Naive thymus-derived CD4-positive, alpha-beta T cell (primary cell): ENCODE measurements around the gene PACC1. TPM values are rescaled to one million over a fixed set of nuclear protein-coding genes. Genes with fewer than 3 reads are reported as not detected.
"Not testable (repeated sequence)": the region's sequence is repeated elsewhere in the genome, so short reads cannot be mapped to it uniquely, and the experiment has no call there.

Source experiments
- ATAC-seq: fragments of 150-1000 bp; cut with Tn5 transposase; 2 replicates; pipeline ENCODE4 v1.10.0; 2021; ENCODE audit warnings: mild to moderate bottlenecking, moderate library complexity
- CTCF ChIA-PET: fragments of 350-600 bp; sonication (Branson Sonifier 250); formaldehyde crosslinking; loops from one replicate; lab custom pipeline; 2021; ENCODE audit warnings: antibody characterized with exemption; lab: Charles Lee
- POLR2A ChIA-PET: fragments of 350-600 bp; sonication (Branson Sonifier 250); formaldehyde crosslinking; loops from one replicate; lab custom pipeline; 2021; ENCODE audit warnings: antibody characterized with exemption, inconsistent platforms; lab: Charles Lee
- DNase-seq, 9 donors: peaks; one replicate each; pipeline versions ENCODE4 v3.0.0 to v3.0.0-alpha.2; 2020 to 2022; ENCODE audit warnings: mixed read lengths in 1 of 9
- H3K27ac ChIP-seq: one replicate; pipeline ENCODE4 v1.7.0; 2013; ENCODE audit warnings: mild to moderate bottlenecking, low read depth, low read length, moderate library complexity
- H3K27me3 ChIP-seq, 2 donors: one replicate each; pipeline ENCODE4 v1.7.0; 2013; ENCODE audit warnings: low read length in 2 of 2, mild to moderate bottlenecking in 2 of 2, moderate library complexity in 2 of 2; ENCODE audit not compliant: control insufficient read depth in 2 of 2, insufficient read depth in 2 of 2
- H3K36me3 ChIP-seq, 3 experiments: 1 replicate in 2 of 3; 2 replicates in 1 of 3; pipeline ENCODE4 v1.7.0; 2013; ENCODE audit warnings: low read length in 3 of 3, mild to moderate bottlenecking in 3 of 3, moderate library complexity in 1 of 3; ENCODE audit not compliant: insufficient read depth in 3 of 3, control insufficient read depth in 2 of 3
- H3K4me1 ChIP-seq, 2 donors: one replicate each; pipeline ENCODE4 v1.7.0; 2013; ENCODE audit warnings: low read length in 2 of 2, mild to moderate bottlenecking in 2 of 2, moderate library complexity in 1 of 2; ENCODE audit not compliant: control insufficient read depth in 2 of 2, insufficient read depth in 2 of 2
- H3K4me3 ChIP-seq: 2 replicates; pipeline ENCODE4 v1.7.0; 2013; ENCODE audit warnings: mild to moderate bottlenecking, low read length
- H3K9me3 ChIP-seq, 3 experiments: 1 replicate in 2 of 3; 2 replicates in 1 of 3; pipeline ENCODE4 v1.7.0; 2013; ENCODE audit warnings: low read length in 3 of 3; ENCODE audit not compliant: control insufficient read depth in 2 of 3
- H3K27ac Mint-ChIP-seq, 9 donors: one replicate each; pipeline ENCODE4 v1.8.0; 2020 to 2022; ENCODE audit warnings: mixed read lengths in 9 of 9, mild to moderate bottlenecking in 8 of 9, moderate library complexity in 5 of 9, inconsistent platforms in 2 of 9
- H3K27me3 Mint-ChIP-seq, 5 donors: one replicate each; pipeline ENCODE4 v1.8.0; 2021 to 2022; ENCODE audit warnings: mixed read lengths in 5 of 5, mild to moderate bottlenecking in 1 of 5
- H3K36me3 Mint-ChIP-seq, 5 donors: one replicate each; pipeline ENCODE4 v1.8.0; 2020 to 2022; ENCODE audit warnings: mixed read lengths in 5 of 5, mild to moderate bottlenecking in 3 of 5, inconsistent platforms in 1 of 5
- H3K4me1 Mint-ChIP-seq, 7 donors: one replicate each; pipeline ENCODE4 v1.8.0; 2020 to 2022; ENCODE audit warnings: mixed read lengths in 7 of 7, mild to moderate bottlenecking in 3 of 7, inconsistent platforms in 1 of 7
- H3K4me3 Mint-ChIP-seq, 10 donors: one replicate each; pipeline ENCODE4 v1.8.0; 2020 to 2022; ENCODE audit warnings: mild to moderate bottlenecking in 10 of 10, mixed read lengths in 10 of 10, moderate library complexity in 6 of 10, inconsistent platforms in 2 of 10
- H3K9me3 Mint-ChIP-seq, 11 donors: one replicate each; pipeline ENCODE4 v1.8.0; 2020 to 2022; ENCODE audit warnings: mixed read lengths in 11 of 11, mild to moderate bottlenecking in 4 of 11, inconsistent platforms in 1 of 11, moderate library complexity in 1 of 11
- intact Hi-C, 2 donors: fragments of 100-400 bp; cut with micrococcal nuclease; formaldehyde crosslinking; loops; one replicate each; pipeline ENCODE4 v1.15.1; 2023
- polyA plus RNA-seq, 2 donors: library from polyadenylated mRNA; unstranded; fragments of 300-500 nt; fragmentation: Illumina TruSeq; gene quantifications; one replicate each; pipeline ENCODE4 v1.2.3, GENCODE V29; 2021
- total RNA-seq, 6 experiments: library from RNA in 5 of 6; stranded (reverse) in 5 of 6; gene quantifications; 1 replicate in 5 of 6; 2 replicates in 1 of 6; pipeline ENCODE4 v1.2.3 and lab custom pipeline; 2021 to 2026

Gene PACC1
- total and polyA plus RNA-seq, 7 experiments from 2014 or later = 7.2 to 13.4 (median 11.0) TPM

GRCh38 chr1:212395678-212396437 is 18.8 kb downstream of the PACC1 start:
- H3K36me3 ChIP-seq, H3K4me1 ChIP-seq, CTCF ChIA-PET, H3K4me3 Mint-ChIP-seq, ATAC-seq, H3K27ac ChIP-seq, intact Hi-C loops, POLR2A ChIA-PET, H3K27ac Mint-ChIP-seq, H3K27me3 Mint-ChIP-seq, H3K9me3 ChIP-seq, DNase-seq, H3K4me3 ChIP-seq, H3K27me3 ChIP-seq: not testable (repeated sequence)
- Mint-ChIP-seq H3K9me3 (peaks cover 0 to 43% (median 14%) of the 10 kb centered on the region in 11 donors), H3K36me3 (peaks cover 15 to 60% (median 57%) of the 10 kb centered on the region in 5 donors), H3K4me1 (peaks cover 0 to 17% (median 15%) of the 10 kb centered on the region in 7 donors)

GRCh38 chr1:212388985-212389716 is 25.5 kb downstream of the PACC1 start:
- Histone ChIP-seq H3K4me1 (peaks cover 0 to 3% of the 10 kb centered on the region in 2 donors), H3K27me3 (no peaks in the 10 kb centered on the region), H3K9me3 (no peaks in the 10 kb centered on the region), H3K36me3 (peaks cover 5 to 44% (median 6%) of the 10 kb centered on the region in 3 experiments), H3K27ac (no peak overlapping the region), H3K4me3 (no peak overlapping the region)
- H3K4me1 Mint-ChIP-seq = peaks cover 0 to 21% (median 13%) of the 10 kb centered on the region in 7 donors
- peaks cover 0 to 36% (median 12%) of the 10 kb centered on the region in 11 donors for H3K9me3 Mint-ChIP-seq
- ATAC-seq (no peak), DNase-seq (no peak)
- ChIA-PET CTCF (no interaction called here), POLR2A (interaction anchor here (0.8 kb wide), 1 partner anchor 24 kb away, joined by 3 read pairs; no protein-coding TSS in a partner anchor)
- peak overlapping the region in 1 of 9 donors; percentile 55 for H3K27ac Mint-ChIP-seq
- intact Hi-C loops = no loop called here
- H3K27me3 Mint-ChIP-seq = no peaks in the 10 kb centered on the region
- peaks cover 31 to 79% (median 49%) of the 10 kb centered on the region in 5 donors for H3K36me3 Mint-ChIP-seq
- H3K4me3 Mint-ChIP-seq = peak overlapping the region in 1 of 10 donors; percentile 18

GRCh38 chr1:212386029-212386428 is 28.7 kb downstream of the PACC1 start:
- ATAC-seq (peak; percentile 10), DNase-seq (no peak)
- intact Hi-C loops = no loop called here
- no peak overlapping the region for H3K27ac ChIP-seq
- Mint-ChIP-seq H3K4me1 (peaks cover 0 to 12% (median 6%) of the 10 kb centered on the region in 7 donors), H3K9me3 (peaks cover 0 to 22% (median 9%) of the 10 kb centered on the region in 11 donors), H3K4me3 (no peak overlapping the region), H3K27ac (peak overlapping the region in 5 of 9 donors; percentile 3 to 79 (median 37)), H3K27me3 (no peaks in the 10 kb centered on the region), H3K36me3 (peaks cover 25 to 85% (median 44%) of the 10 kb centered on the region in 5 donors)
- H3K9me3 ChIP-seq = no peaks in the 10 kb centered on the region
- peaks cover 0 to 3% of the 10 kb centered on the region in 2 donors for H3K4me1 ChIP-seq
- no peak overlapping the region for H3K4me3 ChIP-seq
- peaks cover 5 to 65% (median 6%) of the 10 kb centered on the region in 3 experiments for H3K36me3 ChIP-seq
- no peaks in the 10 kb centered on the region for H3K27me3 ChIP-seq
- CTCF ChIA-PET = no interaction called here
- POLR2A ChIA-PET = no interaction called here

GRCh38 chr1:212381397-212382035 is 33.2 kb downstream of the PACC1 start:
- no peaks in the 10 kb centered on the region for H3K9me3 ChIP-seq
- POLR2A ChIA-PET = no interaction called here
- ATAC-seq = no peak
- H3K4me1 Mint-ChIP-seq = peaks cover 0 to 6% (median 0%) of the 10 kb centered on the region in 7 donors
- peaks cover 0 to 84% (median 10%) of the 10 kb centered on the region in 3 experiments for H3K36me3 ChIP-seq
- H3K4me3 ChIP-seq = no peak overlapping the region
- H3K27ac Mint-ChIP-seq = peak overlapping the region in 2 of 9 donors; percentile 43 to 73
- no peaks in the 10 kb centered on the region for H3K27me3 Mint-ChIP-seq
- no peaks in the 10 kb centered on the region for H3K27me3 ChIP-seq
- intact Hi-C loops = no loop called here
- H3K4me1 ChIP-seq = peaks cover 0 to 3% of the 10 kb centered on the region in 2 donors
- no peak for DNase-seq
- peaks cover 13 to 83% (median 27%) of the 10 kb centered on the region in 5 donors for H3K36me3 Mint-ChIP-seq
- CTCF ChIA-PET = interaction anchor here (0.7 kb wide), 1 partner anchor 74 kb away, joined by 4 read pairs; no protein-coding TSS in a partner anchor
- no peak overlapping the region for H3K4me3 Mint-ChIP-seq
- no peaks in the 10 kb centered on the region for H3K9me3 Mint-ChIP-seq
- H3K27ac ChIP-seq = no peak overlapping the region

DNA sequence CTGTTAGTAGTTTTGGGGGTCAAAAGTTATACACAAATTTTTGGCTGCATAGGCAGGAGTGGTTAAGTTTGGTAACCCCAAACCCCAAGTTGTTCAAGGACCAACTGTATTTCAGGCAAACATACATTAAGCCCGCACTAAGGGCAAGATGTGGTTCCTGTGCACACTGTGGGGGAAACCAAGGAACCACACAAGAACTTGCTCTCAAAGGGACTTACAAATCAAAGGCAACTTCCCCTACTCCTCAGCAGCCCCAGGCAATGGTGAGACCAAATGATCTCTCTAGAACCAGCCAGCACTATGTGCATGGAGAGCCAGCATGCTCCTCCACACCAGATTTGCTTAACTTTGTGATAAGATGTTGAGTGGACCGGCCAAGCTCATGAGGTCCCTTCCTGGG is 35.3 kb downstream of the PACC1 start:
- no peaks in the 10 kb centered on the region for H3K9me3 ChIP-seq
- H3K36me3 Mint-ChIP-seq = peaks cover 7 to 71% (median 20%) of the 10 kb centered on the region in 5 donors
- no peak for DNase-seq
- peaks cover 0 to 1% (median 0%) of the 10 kb centered on the region in 11 donors for H3K9me3 Mint-ChIP-seq
- H3K4me3 Mint-ChIP-seq = no peak overlapping the region
- H3K27ac ChIP-seq = no peak overlapping the region
- H3K4me1 Mint-ChIP-seq = no peaks in the 10 kb centered on the region
- ChIA-PET POLR2A (no interaction called here), CTCF (interaction anchor here (1.1 kb wide), 1 partner anchor 76 kb away, joined by 3 read pairs; no protein-coding TSS in a partner anchor)
- H3K27me3 Mint-ChIP-seq = no peaks in the 10 kb centered on the region
- peaks cover 0 to 69% (median 4%) of the 10 kb centered on the region in 3 experiments for H3K36me3 ChIP-seq
- peak overlapping the region in 4 of 9 donors; percentile 4 to 78 (median 15) for H3K27ac Mint-ChIP-seq
- no peaks in the 10 kb centered on the region for H3K27me3 ChIP-seq
- H3K4me1 ChIP-seq = no peaks in the 10 kb centered on the region
- no peak overlapping the region for H3K4me3 ChIP-seq
- intact Hi-C loops = no loop called here
- ATAC-seq = no peak

GRCh38 chr1:212377644-212378043 is 37.0 kb downstream of the PACC1 start:
- peaks cover 0 to 57% (median 4%) of the 10 kb centered on the region in 3 experiments for H3K36me3 ChIP-seq
- ATAC-seq (no peak), DNase-seq (no peak)
- peaks cover 0 to 77% (median 28%) of the 10 kb centered on the region in 5 donors for H3K36me3 Mint-ChIP-seq
- no peaks in the 10 kb centered on the region for H3K27me3 ChIP-seq
- H3K27me3 Mint-ChIP-seq = no peaks in the 10 kb centered on the region
- CTCF ChIA-PET = interaction anchor here (2.7 kb wide), 1 partner anchor 11 kb away, joined by 18 read pairs; no protein-coding TSS in a partner anchor
- H3K4me3 Mint-ChIP-seq = no peak overlapping the region
- POLR2A ChIA-PET = no interaction called here
- peaks cover 0 to 7% (median 0%) of the 10 kb centered on the region in 11 donors for H3K9me3 Mint-ChIP-seq
- no peaks in the 10 kb centered on the region for H3K4me1 ChIP-seq
- intact Hi-C loops = no loop called here
- H3K4me1 Mint-ChIP-seq = no peaks in the 10 kb centered on the region
- H3K4me3 ChIP-seq = no peak overlapping the region
- peak overlapping the region in 3 of 9 donors; percentile 38 to 53 (median 44) for H3K27ac Mint-ChIP-seq
- no peaks in the 10 kb centered on the region for H3K9me3 ChIP-seq
- no peak overlapping the region for H3K27ac ChIP-seq
